ENCODE data around the gene HSD11B1. TPM values are rescaled to one million over a fixed set of nuclear protein-coding genes. Genes with fewer than 3 reads are reported as not detected.

Gene HSD11B1
- total RNA-seq, 1 experiment from 2014 or later: 0.27 TPM

Other genes starting within 250 kb of the HSD11B1 start
- gene CAMK1G, start 121.1 kb upstream of the HSD11B1 start, total RNA-seq (2021; ENCODE audit: unreplicated experiment): not detected
- gene LAMB3, start 52.4 kb upstream of the HSD11B1 start, total RNA-seq (2021; ENCODE audit: unreplicated experiment): 70.2 TPM
- not detected for gene G0S2, start 29.4 kb upstream of the HSD11B1 start, total RNA-seq (2021; ENCODE audit: unreplicated experiment)
- gene TRAF3IP3, start 51.2 kb downstream of the HSD11B1 start, total RNA-seq (2021; ENCODE audit: unreplicated experiment): 0.34 TPM
- gene C1orf74, start 79.7 kb downstream of the HSD11B1 start, total RNA-seq (2021; ENCODE audit: unreplicated experiment): 5.6 TPM
- gene IRF6, start 101.3 kb downstream of the HSD11B1 start, total RNA-seq (2021; ENCODE audit: unreplicated experiment): 35.2 TPM
- gene UTP25, start 123.1 kb downstream of the HSD11B1 start, total RNA-seq (2021; ENCODE audit: unreplicated experiment): 12.7 TPM
- gene SYT14, start 233.4 kb downstream of the HSD11B1 start, total RNA-seq (2021; ENCODE audit: unreplicated experiment): 0.07 TPM